GM12878 (cell line): ENCODE data around the gene CDC25A. TPM values are rescaled to one million over a fixed set of nuclear protein-coding genes. Genes with fewer than 3 reads are reported as not detected.
A peak's percentile ranks its signal among the peaks of the same experiment; 100 is the strongest.
"Not testable (repeated sequence)": the region's sequence is repeated elsewhere in the genome, so short reads cannot be mapped to it uniquely, and the experiment has no call there.

Experiments
- ATAC-seq: fragments of 200-7000 bp; cut with Tn5 transposase; 3 replicates; pipeline ENCODE4 v1.9.1; 2020; ENCODE audit warnings: mild to moderate bottlenecking, moderate library complexity
- BruUV-seq: library from RNA; stranded (reverse); fragments of 400-500 nt; replicated peaks from 2 replicates; lab custom pipeline; 2021; lab: Mats Ljungman, UMichigan
- CTCF ChIA-PET: fragments of 300-600 bp; sonication (Branson Sonifier 250); formaldehyde crosslinking; extraction: SDS; loops from one replicate; lab custom pipeline; 2021; ENCODE audit warnings: inconsistent platforms; lab: Yijun Ruan, JAX
- POLR2A ChIA-PET: fragments of 350-600 bp; formaldehyde crosslinking; extraction: SDS; loops from one replicate; lab custom pipeline; 2021; ENCODE audit warnings: inconsistent platforms; lab: Charles Lee
- RAD21 ChIA-PET: fragments of 300-600 bp; sonication (Branson Sonifier 250); formaldehyde crosslinking; loops from one replicate; lab custom pipeline; 2023; ENCODE audit warnings: antibody characterized with exemption; ENCODE audit not compliant: unreplicated experiment; lab: Charles Lee
- SMC1A ChIA-PET: fragments of 300-600 bp; sonication (Branson Sonifier 250); formaldehyde crosslinking; loops from one replicate; lab custom pipeline; 2023; ENCODE audit not compliant: unreplicated experiment, uncharacterized antibody; lab: Charles Lee
- DNase-seq: peaks from one replicate; pipeline ENCODE4 v3.0.0-alpha.2; 2011; ENCODE audit warnings: low read depth, low spot score
- FAIRE-seq: peaks from 3 replicates; lab custom pipeline; 2011; peaks lifted over from hg19 to GRCh38; lab: Jason Lieb, UNC
- H2AFZ ChIP-seq: 2 replicates; pipeline ENCODE4 v1.6.0; 2011; ENCODE audit warnings: low read depth, low read length, control low read depth; ENCODE audit not compliant: control insufficient read depth
- H3K27ac ChIP-seq: 2 replicates; pipeline ENCODE4 v1.5.1; 2011; ENCODE audit warnings: control low read depth; ENCODE audit not compliant: control insufficient read depth, insufficient read depth
- H3K27me3 ChIP-seq, 2 experiments: replicated peaks in 1 of 2; 2 replicates each; pipeline versions ENCODE4 v1.6.0 to v1.6.1; 2011; ENCODE audit warnings: low read length in 1 of 2; ENCODE audit not compliant: control insufficient read depth in 2 of 2, insufficient read depth in 2 of 2
- H3K36me3 ChIP-seq, 2 experiments: 2 replicates each; pipeline ENCODE4 v1.5.1; 2011; ENCODE audit warnings: low read length in 1 of 2; ENCODE audit not compliant: control insufficient read depth in 2 of 2, insufficient read depth in 2 of 2
- H3K4me1 ChIP-seq: 2 replicates; pipeline ENCODE4 v1.6.1; 2011; ENCODE audit warnings: mild to moderate bottlenecking, low read length, moderate library complexity, mixed read lengths; ENCODE audit not compliant: control insufficient read depth, insufficient read depth
- H3K4me2 ChIP-seq: 2 replicates; pipeline ENCODE4 v1.6.0; 2011; ENCODE audit warnings: control low read depth; ENCODE audit not compliant: control insufficient read depth, insufficient read depth
- H3K4me3 ChIP-seq: fragments of 200-600 bp; sonication (generic); 2 replicates; pipeline ENCODE4 v1.5.1; 2016
- H3K79me2 ChIP-seq: 2 replicates; pipeline ENCODE4 v1.6.0; 2011; ENCODE audit warnings: low read length; ENCODE audit not compliant: control insufficient read depth, insufficient read depth
- H3K9ac ChIP-seq: 2 replicates; pipeline ENCODE4 v1.8.0; 2011; ENCODE audit warnings: low read length, control low read depth, mixed read lengths; ENCODE audit not compliant: control insufficient read depth, insufficient read depth
- H3K9me3 ChIP-seq: replicated peaks from 3 replicates; pipeline ENCODE4 v1.5.1; 2011; ENCODE audit warnings: mild to moderate bottlenecking, low read length; ENCODE audit not compliant: control insufficient read depth, insufficient read depth
- H4K20me1 ChIP-seq: 2 replicates; pipeline ENCODE4 v1.6.0; 2011; ENCODE audit not compliant: control insufficient read depth, insufficient read depth
- CREB1 ChIP-seq: IDR thresholded peaks from 2 replicates; pipeline ENCODE4 v1.6.1; 2012; ENCODE audit warnings: low read depth, mild to moderate bottlenecking, inconsistent platforms
- CREM ChIP-seq: IDR thresholded peaks from 2 replicates; pipeline ENCODE4 v1.6.1; 2014; ENCODE audit warnings: antibody characterized with exemption, low read depth
- DPF2 ChIP-seq: fragments of 450-650 bp; IDR thresholded peaks from 2 replicates; pipeline ENCODE4 v1.6.1; 2017; ENCODE audit warnings: mild to moderate bottlenecking
- EED ChIP-seq: sonication (generic); IDR thresholded peaks from 2 replicates; pipeline ENCODE4 v1.6.1; 2016; ENCODE audit warnings: antibody characterized with exemption, low read depth
- EP300 ChIP-seq, 2 experiments: fragments of 150-350 bp in 1 of 2; IDR thresholded peaks; 2 replicates each; pipeline ENCODE4 v1.6.1; 2011 to 2012; ENCODE audit warnings: low read depth in 2 of 2, low read length in 2 of 2, borderline replicate concordance in 1 of 2, improper control_type of control experiment in 1 of 2, inconsistent platforms in 1 of 2; ENCODE audit not compliant: control insufficient read depth in 1 of 2
- FOXM1 ChIP-seq: IDR thresholded peaks from 2 replicates; pipeline ENCODE4 v1.6.1; 2012; ENCODE audit warnings: low read depth, mild to moderate bottlenecking, inconsistent platforms, low read length, moderate library complexity
- HDGF ChIP-seq: fragments of 450-650 bp; IDR thresholded peaks from 2 replicates; pipeline ENCODE4 v1.6.1; 2016; ENCODE audit warnings: antibody characterized with exemption
- IKZF1 ChIP-seq: fragments of 450-650 bp; conservative IDR thresholded peaks from 2 replicates; pipeline ENCODE4 v1.6.1; 2017; ENCODE audit warnings: antibody characterized with exemption, mild to moderate bottlenecking
- IKZF2 ChIP-seq, 2 experiments: fragments of 450-650 bp; IDR thresholded peaks; 2 replicates each; pipeline ENCODE4 v1.6.1; 2017; ENCODE audit warnings: mild to moderate bottlenecking in 2 of 2, moderate library complexity in 2 of 2
- MTA2 ChIP-seq: fragments of 450-650 bp; IDR thresholded peaks from 2 replicates; pipeline ENCODE4 v1.6.1; 2016; ENCODE audit warnings: low read depth, mild to moderate bottlenecking, moderate library complexity
- MTA3 ChIP-seq: IDR thresholded peaks from 2 replicates; pipeline ENCODE4 v1.6.1; 2012; ENCODE audit warnings: low read length, inconsistent platforms, borderline replicate concordance
- PKNOX1 ChIP-seq: fragments of 450-650 bp; IDR thresholded peaks from 2 replicates; pipeline ENCODE4 v1.6.1; 2016; ENCODE audit warnings: mild to moderate bottlenecking
- RAD21 ChIP-seq: IDR thresholded peaks from 2 replicates; pipeline ENCODE4 v1.6.1; 2011; ENCODE audit warnings: mild to moderate bottlenecking, low read depth, low read length, moderate library complexity; ENCODE audit not compliant: insufficient read depth
- SKIL ChIP-seq: fragments of 450-650 bp; IDR thresholded peaks from 2 replicates; pipeline ENCODE4 v1.6.1; 2017; ENCODE audit warnings: mild to moderate bottlenecking, low read depth, inconsistent platforms; ENCODE audit not compliant: poor library complexity, severe bottlenecking
- SMARCA5 ChIP-seq: fragments of 450-650 bp; IDR thresholded peaks from 2 replicates; pipeline ENCODE4 v1.6.1; 2017; ENCODE audit warnings: mild to moderate bottlenecking
- TCF7 ChIP-seq: IDR thresholded peaks from 2 replicates; pipeline ENCODE4 v1.6.1; 2014; ENCODE audit warnings: antibody characterized with exemption, borderline replicate concordance
- ZNF217 ChIP-seq: fragments of 450-650 bp; IDR thresholded peaks from 2 replicates; pipeline ENCODE4 v1.6.1; 2017; ENCODE audit warnings: antibody characterized with exemption, mild to moderate bottlenecking
- ZNF384 ChIP-seq: IDR thresholded peaks from 2 replicates; pipeline ENCODE4 v1.6.1; 2012; ENCODE audit warnings: low read depth, mild to moderate bottlenecking, low read length, improper control_type of control experiment, borderline replicate concordance
- WGBS: methylation state at CpG from one replicate; pipeline ENCODE4 v1.1.6; 2016; ENCODE audit warnings: low lambda C conversion rate; ENCODE audit not compliant: insufficient replicate concordance, insufficient coverage; ENCODE audit errors: missing lambda C conversion rate; 5-methylcytosine and 5-hydroxymethylcytosine counted together
- in situ Hi-C: fragments of 300-500 bp; cut with MboI; formaldehyde crosslinking; loops from 9 replicates; pipeline ENCODE4 v1.14.3; 2018; ENCODE audit warnings: mixed read lengths
- intact Hi-C: fragments of 100-400 bp; cut with micrococcal nuclease; formaldehyde crosslinking; loops from one replicate; pipeline ENCODE4 v1.14.2; 2022; ENCODE audit not compliant: unreplicated experiment
- polyA plus RNA-seq, 11 experiments: library from polyadenylated mRNA; depleted of rRNA in 4 of 11; unstranded in 6 of 11; stranded (reverse) in 5 of 11; fragments of >200 nt; fragmentation: Nextera tagmentation in 4 of 11; fragmentation: Illumina TruSeq in 1 of 11; extraction: Ambion mirVana in 4 of 11; extraction: Trizol in 1 of 11; gene quantifications; 1 replicate in 1 of 11; 2 replicates in 10 of 11; pipeline versions ENCODE4 v1.2.1 to v1.2.3, GENCODE V29; 2011 to 2016; ENCODE audit warnings: inconsistent platforms in 2 of 11, missing spikeins in 2 of 11, low read depth in 1 of 11
- total RNA-seq, 4 experiments: library from RNA; depleted of rRNA in 3 of 4; stranded (reverse); fragments of >200 nt in 3 of 4; fragmentation: Illumina TruSeq in 1 of 4; extraction: Trizol in 1 of 4; gene quantifications; 2 replicates each; pipeline versions ENCODE4 v1.2.1 to v1.2.3, GENCODE V29; 2013 to 2021

CDC25A gene
- total and polyA plus RNA-seq, 10 of the 15 experiments (the other 5 are each of a cell fraction or from before 2014, with no cell fraction given), result 2.9 to 36.6 (median 26.9) TPM

- TF ChIP-seq IKZF1, result 0 out of 2 replicates have a peak, but pooled peaks have one; percentile 18
Measured at GRCh38 chr3:48112813-48113212, 75.4 kb downstream of the CDC25A start (continued).

- ChIA-PET POLR2A (interaction anchor here (0.6 to 1.0 kb wide), 2 partner anchors 24 to 322 kb away, joined by 5 to 6 read pairs; no protein-coding TSS in a partner anchor), CTCF (interaction anchor here (0.9 to 1.5 kb wide), 5 partner anchors 10 to 446 kb away, joined by 3 to 7 read pairs (median 3); no protein-coding TSS in a partner anchor), SMC1A (interaction anchor here (0.8 to 2.2 kb wide), 9 partner anchors 11 to 98 kb away, joined by 3 to 8 read pairs (median 4); no protein-coding TSS in a partner anchor), RAD21 (interaction anchor here (1.4 to 2.1 kb wide), 3 partner anchors 24 to 97 kb away, joined by 3 to 12 read pairs (median 7); no protein-coding TSS in a partner anchor)
- Histone ChIP-seq H3K4me1 (peaks cover 13% of the 10 kb centered on the region), H3K27ac (peak overlapping the region; percentile 57; the same call in 1 of the 2 replicates), H3K4me3 (peak overlapping the region; percentile 18; the same call in 1 of the 2 replicates), H3K4me2 (peak overlapping the region; percentile 70), H2AFZ (peak overlapping the region; percentile 32)
- FAIRE-seq, result peak; percentile 88
- H3K79me2 ChIP-seq, H3K9ac ChIP-seq, H3K9me3 ChIP-seq, in situ Hi-C loops, H3K27me3 ChIP-seq, intact Hi-C loops, H3K36me3 ChIP-seq, H4K20me1 ChIP-seq, BruUV-seq: not testable (repeated sequence)
- ATAC-seq, result peak; percentile 98
- WGBS, result 51% methylated on average over 8 of the region's 8 CpGs
- peak; percentile 90 for DNase-seq
- TF ChIP-seq CREB1 (peak; percentile 28; the same call in 1 of the 2 replicates), TCF7 (peak; percentile 56; the same call in 1 of the 2 replicates), PKNOX1 (0 out of 2 replicates have a peak, but pooled peaks have one; percentile 24), HDGF (0 out of 2 replicates have a peak, but pooled peaks have one; percentile 47), IKZF2 (IDR thresholded peaks at IDR 0.05) (peak; percentile 67 to 72; a peak in 3 of 4 replicates), RAD21 (0 out of 2 replicates have a peak, but pooled peaks have one; percentile 16), IKZF1 (peak; percentile 62), MTA2 (peak; percentile 53), SKIL (peak; percentile 95), CREM (0 out of 2 replicates have a peak, but pooled peaks have one; percentile 20), FOXM1 (0 out of 2 replicates have a peak, but pooled peaks have one; percentile 17), SMARCA5 (peak; percentile 62; the same call in 1 of the 2 replicates), MTA3 (peak; percentile 59; the same call in 1 of the 2 replicates), EED (peak; percentile 33; the same call in 1 of the 2 replicates), EP300 (IDR thresholded peaks at IDR 0.05; ENCODE audit: borderline replicate concordance in 1 of 2, control insufficient read depth in 1 of 2, low read depth in 2 of 2, low read length in 2 of 2) (peak in 1 of 2 experiments; percentile 37; a peak in 1 of 4 replicates), DPF2 (0 out of 2 replicates have a peak, but pooled peaks have one; percentile 25), ZNF217 (peak; percentile 45; the same call in 1 of the 2 replicates), ZNF384 (0 out of 2 replicates have a peak, but pooled peaks have one; percentile 32)
Measured at GRCh38 chr3:48112108-48112791, 76.0 kb downstream of the CDC25A start.
